ENCODE measurements around the gene THOC6.
"Not testable (repeated sequence)": the region's sequence is repeated elsewhere in the genome, so short reads cannot be mapped to it uniquely, and the experiment has no call there.

The THOC6 gene

GRCh38 chr16:3054965-3055733, 31.3 kb downstream of the THOC6 start:
- TF ChIP-seq CTCF (IDR thresholded peaks at IDR 0.05; ENCODE audit: low read length) (no peak), EZH2 (optimal IDR thresholded peaks at IDR 0.05; ENCODE audit: low read depth, low read length) (no peak), EZH2phosphoT487 (IDR thresholded peaks at IDR 0.05; ENCODE audit: low read length) (no peak)
- Histone ChIP-seq H3K9me3 (replicated peaks; ENCODE audit: insufficient read depth, low read length) (no peaks in the 10 kb centered on the region), H3F3A (ENCODE audit: insufficient read depth, low read length) (no peaks in the 10 kb centered on the region), H3K36me3 (replicated peaks; ENCODE audit: insufficient read depth, low read length) (no peaks in the 10 kb centered on the region), H3K9me2 (replicated peaks; ENCODE audit: insufficient read depth, low read length) (no peaks in the 10 kb centered on the region), H4K20me1 (ENCODE audit: insufficient read depth, low read length) (no peaks in the 10 kb centered on the region), H3K4me3 (ENCODE audit: low read length) (no peak overlapping the region), H3K4me2 (ENCODE audit: low read depth, low read length) (no peak overlapping the region), H2AFZ (ENCODE audit: low read length) (no peak overlapping the region), H3K9ac (ENCODE audit: low read length) (no peak overlapping the region), H3K79me2 (ENCODE audit: low read length) (no peaks in the 10 kb centered on the region), H3K27ac (ENCODE audit: low read length) (no peak overlapping the region), H3K27me3 (replicated peaks; ENCODE audit: insufficient read depth, low read length) (peaks cover 55% of the 10 kb centered on the region), H3K4me1 (ENCODE audit: low read length) (peaks cover 3% of the 10 kb centered on the region; the same call in 1 of the 2 replicates)
- no peak for DNase-seq

GRCh38 chr16:3055734-3056115, 31.9 kb downstream of the THOC6 start:
- H3K9ac ChIP-seq (ENCODE audit: low read length); H3K4me3 ChIP-seq (ENCODE audit: low read length); H3K36me3 ChIP-seq (replicated peaks; ENCODE audit: insufficient read depth, low read length); H2AFZ ChIP-seq (ENCODE audit: low read length); H4K20me1 ChIP-seq (ENCODE audit: insufficient read depth, low read length); H3F3A ChIP-seq (ENCODE audit: insufficient read depth, low read length); H3K79me2 ChIP-seq (ENCODE audit: low read length); H3K4me2 ChIP-seq (ENCODE audit: low read depth, low read length); H3K4me1 ChIP-seq (ENCODE audit: low read length); DNase-seq; H3K9me2 ChIP-seq (replicated peaks; ENCODE audit: insufficient read depth, low read length); H3K27ac ChIP-seq (ENCODE audit: low read length); H3K9me3 ChIP-seq (replicated peaks; ENCODE audit: insufficient read depth, low read length): not testable (repeated sequence)
- H3K27me3 ChIP-seq (replicated peaks; ENCODE audit: insufficient read depth, low read length) = peaks cover 55% of the 10 kb centered on the region

GRCh38 chr16:3056336-3057180, 32.7 kb downstream of the THOC6 start:
- Histone ChIP-seq H3K9ac (ENCODE audit: low read length) (no peak overlapping the region), H3K27ac (ENCODE audit: low read length) (no peak overlapping the region), H3K27me3 (replicated peaks; ENCODE audit: insufficient read depth, low read length) (peaks cover 55% of the 10 kb centered on the region), H3F3A (ENCODE audit: insufficient read depth, low read length) (no peaks in the 10 kb centered on the region), H3K9me2 (replicated peaks; ENCODE audit: insufficient read depth, low read length) (no peaks in the 10 kb centered on the region), H3K4me3 (ENCODE audit: low read length) (no peak overlapping the region), H4K20me1 (ENCODE audit: insufficient read depth, low read length) (no peaks in the 10 kb centered on the region), H3K9me3 (replicated peaks; ENCODE audit: insufficient read depth, low read length) (no peaks in the 10 kb centered on the region), H3K79me2 (ENCODE audit: low read length) (no peaks in the 10 kb centered on the region), H2AFZ (ENCODE audit: low read length) (no peak overlapping the region), H3K4me1 (ENCODE audit: low read length) (peaks cover 3% of the 10 kb centered on the region; the same call in 1 of the 2 replicates), H3K4me2 (ENCODE audit: low read depth, low read length) (no peak overlapping the region), H3K36me3 (replicated peaks; ENCODE audit: insufficient read depth, low read length) (no peaks in the 10 kb centered on the region)
- TF ChIP-seq EZH2phosphoT487 (IDR thresholded peaks at IDR 0.05; ENCODE audit: low read length) (no peak), CTCF (IDR thresholded peaks at IDR 0.05; ENCODE audit: low read length) (no peak), EZH2 (optimal IDR thresholded peaks at IDR 0.05; ENCODE audit: low read depth, low read length) (no peak)
- no peak for DNase-seq
